Activated T-cell treated with anti-CD3 and anti-CD28 coated beads for 48 hours (primary cell): ENCODE measurements around the gene MSMB.
"Not testable (repeated sequence)": the region's sequence is repeated elsewhere in the genome, so short reads cannot be mapped to it uniquely, and the experiment has no call there.

Experiments used
- DNase-seq: peaks from one replicate; pipeline ENCODE4 v3.0.0-alpha.2; 2020; ENCODE audit warnings: low read depth

MSMB gene

GRCh38 chr10:46006219-46006618 lies 39.9 kb downstream of the MSMB start:
- DNase-seq = no peak

DNA sequence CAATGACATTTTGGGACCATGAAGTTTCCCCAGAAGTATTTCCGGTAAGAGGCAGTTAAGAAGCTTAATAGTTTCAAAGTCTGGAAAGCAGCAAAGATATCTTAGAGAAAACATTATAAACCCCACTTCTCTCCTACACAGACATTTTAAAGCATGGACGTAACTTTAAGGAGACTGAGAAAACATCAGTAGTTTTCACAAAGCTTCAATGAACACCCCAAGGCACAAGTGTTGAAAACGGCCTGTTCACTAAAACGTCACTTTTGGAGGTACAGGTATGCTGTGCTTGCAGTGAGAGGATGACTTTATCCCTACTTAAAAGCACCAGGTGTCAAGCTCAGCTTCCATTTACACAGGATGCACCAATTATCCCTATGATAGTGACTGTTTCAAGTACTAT lies 40.7 kb downstream of the MSMB start:
- no peak for DNase-seq

- DNase-seq = no peak
These were observed 41.1 kb downstream of the MSMB start for GRCh38 chr10:46004963-46005362.

DNA sequence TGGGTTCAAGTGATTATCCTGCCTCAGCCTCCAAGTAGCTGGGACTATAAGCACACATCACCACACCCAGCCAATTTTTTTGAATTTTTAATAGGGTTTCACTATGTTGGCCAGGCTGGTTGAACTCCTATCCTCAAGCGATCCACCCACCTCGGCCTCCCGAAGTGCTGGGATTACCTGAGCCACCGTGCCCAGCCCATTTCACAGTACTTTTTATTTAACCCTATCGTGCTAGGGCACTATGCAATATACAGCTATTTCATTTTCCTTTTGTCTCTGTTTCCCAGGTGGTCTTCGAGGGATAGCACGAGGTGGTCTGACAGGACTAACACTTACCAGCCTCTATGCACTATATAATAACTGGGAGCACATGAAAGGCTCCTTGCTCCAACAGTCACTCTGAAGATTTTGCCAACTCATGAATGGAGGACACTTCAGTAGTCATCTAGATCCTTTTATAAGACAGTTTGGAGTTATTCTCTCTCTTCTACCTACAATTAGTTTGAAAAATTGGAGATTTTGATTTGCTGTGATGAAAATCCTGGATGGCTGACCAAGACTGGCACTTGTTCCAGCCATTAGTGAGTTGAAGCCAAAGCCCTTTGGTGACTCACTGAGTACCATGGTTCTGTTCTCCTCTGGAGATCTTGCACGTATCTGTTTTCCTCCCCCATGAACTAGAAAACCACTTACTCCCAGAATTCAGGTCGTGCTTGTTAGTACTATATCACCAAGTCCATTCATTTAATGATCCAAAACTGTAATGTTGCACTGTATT lies 43.0 kb downstream of the MSMB start:
- DNase-seq = no peak

DNA sequence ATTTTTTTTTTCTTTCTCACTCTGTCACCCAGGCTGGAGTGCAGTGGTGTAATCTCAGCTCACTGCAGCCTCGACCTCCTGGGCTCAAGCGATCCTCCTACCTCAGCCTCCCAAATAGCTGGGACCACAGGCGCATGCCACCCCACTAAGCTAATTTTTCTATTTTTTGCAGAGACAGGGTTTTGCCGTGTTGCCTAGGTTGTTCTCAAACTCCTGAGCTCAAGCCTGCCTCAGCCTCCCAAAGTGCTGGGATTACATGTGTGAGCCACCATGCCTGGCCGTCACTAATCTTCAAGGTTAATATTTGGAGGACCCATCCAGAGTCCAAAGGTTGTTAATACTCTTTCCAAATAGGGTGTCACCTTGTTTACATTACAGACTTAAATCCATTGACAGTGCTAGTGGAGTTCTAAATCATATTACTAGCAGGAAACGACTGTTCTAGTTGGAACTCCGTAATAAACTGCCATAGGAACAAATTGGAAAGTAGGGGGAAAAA lies 43.8 kb downstream of the MSMB start:
- not testable (repeated sequence) for DNase-seq

- DNase-seq = no peak
These were observed 44.8 kb downstream of the MSMB start for GRCh38 chr10:46001187-46001756.

GRCh38 chr10:46000538-46000937 lies 45.5 kb downstream of the MSMB start:
- DNase-seq = no peak

- not testable (repeated sequence) for DNase-seq
These were observed 46.1 kb downstream of the MSMB start for GRCh38 chr10:45999955-46000354.

DNA sequence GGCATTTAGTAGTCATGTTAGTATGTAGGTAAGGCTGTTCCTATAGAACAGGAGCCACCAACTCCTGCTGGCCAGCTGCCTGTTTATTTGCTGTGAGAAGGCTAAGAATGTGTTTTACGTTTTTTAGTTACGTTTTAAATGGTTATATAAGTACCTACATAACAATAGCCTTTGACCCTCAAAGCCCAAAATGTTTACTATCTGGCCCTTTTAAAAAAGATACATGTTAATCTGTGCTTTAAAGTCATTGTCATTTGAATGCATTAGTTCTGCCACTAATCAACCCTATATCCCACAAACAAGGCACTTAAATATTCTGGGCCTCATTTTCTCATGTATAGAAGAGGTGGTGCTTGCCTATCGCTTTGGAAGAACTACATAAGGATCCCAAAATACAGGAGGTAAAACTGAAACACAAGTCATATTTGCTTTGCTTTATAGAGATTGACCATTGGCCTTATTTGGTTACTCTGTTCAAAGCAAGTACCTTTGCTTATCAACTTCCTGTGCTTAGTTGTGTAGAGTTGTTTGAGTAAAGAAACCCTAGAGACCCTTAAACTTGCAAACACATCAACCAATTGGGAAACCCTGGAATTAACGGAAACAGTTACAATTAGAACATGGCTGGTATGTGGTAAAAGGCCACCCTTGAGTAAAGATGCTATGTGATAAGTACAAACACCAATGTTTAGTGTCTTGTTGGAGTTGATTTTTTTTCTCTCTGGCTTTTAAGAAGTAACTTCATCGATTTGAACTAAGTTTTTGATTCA lies 47.9 kb downstream of the MSMB start:
- DNase-seq = no peak

GRCh38 chr10:45997557-45997956 lies 48.5 kb downstream of the MSMB start:
- no peak for DNase-seq

DNA sequence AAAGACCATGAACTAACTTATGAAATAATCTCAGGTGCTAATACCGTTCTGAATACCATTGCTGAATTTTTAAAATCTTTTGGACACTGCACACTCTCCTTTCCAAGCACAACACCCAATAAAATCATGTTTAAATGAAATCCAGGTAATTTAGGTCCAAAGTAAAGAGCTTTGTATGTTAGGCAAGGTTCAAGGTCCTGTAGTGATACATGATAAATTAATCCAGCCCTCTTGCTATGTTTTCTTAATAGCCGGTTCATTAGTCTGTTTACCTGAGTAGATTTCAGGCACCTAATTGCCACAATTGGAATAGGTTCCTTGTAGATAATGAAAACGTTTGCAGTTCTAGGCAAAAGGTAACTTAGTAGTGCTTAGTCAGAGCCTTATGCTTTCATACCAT lies 60.5 kb downstream of the MSMB start:
- DNase-seq = not testable (repeated sequence)

GRCh38 chr10:45984473-45984872 lies 61.6 kb downstream of the MSMB start:
- not testable (repeated sequence) for DNase-seq

GRCh38 chr10:45983538-45984186 lies 62.4 kb downstream of the MSMB start:
- not testable (repeated sequence) for DNase-seq
